Fibroblast of the aortic adventitia (primary cell): ENCODE results near the gene SH3PXD2A. TPM values are rescaled to one million over a fixed set of nuclear protein-coding genes. Genes with fewer than 3 reads are reported as not detected.

Experiments used
- DNase-seq: peaks from one replicate; pipeline ENCODE4 v3.0.0-alpha.2; 2010; ENCODE audit warnings: low read depth
- H3K4me3 ChIP-seq: 2 replicates; pipeline ENCODE4 v1.5.1; 2011; ENCODE audit warnings: low read depth, mild to moderate bottlenecking, control low read depth, low read length, moderate library complexity
- total RNA-seq: library from RNA; depleted of rRNA; stranded (reverse); fragments of >200 nt; gene quantifications from 2 replicates; pipeline ENCODE4 v1.2.3, GENCODE V29; 2012; ENCODE audit warnings: low replicate concordance
- TF ChIP-seq, protein P1 (sequence below): IDR thresholded peaks from 2 replicates; pipeline ENCODE4 v1.5.1; 2011; ENCODE audit warnings: mild to moderate bottlenecking, low read length, control low read depth, inconsistent platforms; ENCODE audit not compliant: insufficient read depth

Gene SH3PXD2A
- total RNA-seq, 1 donor: 20.4 TPM

DNA sequence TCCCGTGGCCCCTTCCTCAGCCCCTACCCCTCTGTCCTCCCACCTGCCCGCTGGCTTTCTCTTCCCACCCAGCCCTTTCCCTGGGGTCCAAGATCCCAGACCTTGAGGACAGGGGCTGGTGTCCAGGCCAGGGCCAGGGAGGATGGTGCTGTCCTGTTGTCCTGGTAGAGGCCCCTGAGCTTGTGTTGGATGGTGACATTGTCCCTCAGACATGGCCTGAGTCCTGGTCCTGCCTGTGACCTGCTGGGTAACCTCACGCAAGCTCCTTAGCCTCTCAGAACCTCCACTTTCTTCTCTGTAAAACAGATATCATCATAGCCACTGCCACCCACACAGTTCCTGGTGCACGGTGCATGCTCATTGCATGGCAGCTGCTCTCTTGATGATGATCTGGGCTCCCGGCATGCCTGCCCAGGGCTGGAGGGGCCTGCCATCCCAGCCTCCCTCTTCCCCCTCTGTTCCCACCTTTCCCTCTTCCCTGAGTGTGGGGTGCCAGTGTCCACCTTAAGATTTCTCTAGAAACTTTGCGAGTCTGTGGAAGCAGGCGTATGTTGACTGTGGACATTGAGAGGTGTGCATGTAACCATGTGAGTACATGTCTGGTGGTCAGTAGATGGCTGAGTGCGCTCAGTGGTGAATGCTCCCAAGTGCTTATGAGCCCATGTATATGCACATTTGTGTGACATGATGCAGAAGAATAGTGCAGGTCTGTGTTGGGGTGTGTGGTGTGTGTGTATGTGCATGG lies 301.5 kb downstream of the SH3PXD2A start:
- H3K4me3 ChIP-seq: no peak overlapping the region
- TF ChIP-seq, protein P1, sequence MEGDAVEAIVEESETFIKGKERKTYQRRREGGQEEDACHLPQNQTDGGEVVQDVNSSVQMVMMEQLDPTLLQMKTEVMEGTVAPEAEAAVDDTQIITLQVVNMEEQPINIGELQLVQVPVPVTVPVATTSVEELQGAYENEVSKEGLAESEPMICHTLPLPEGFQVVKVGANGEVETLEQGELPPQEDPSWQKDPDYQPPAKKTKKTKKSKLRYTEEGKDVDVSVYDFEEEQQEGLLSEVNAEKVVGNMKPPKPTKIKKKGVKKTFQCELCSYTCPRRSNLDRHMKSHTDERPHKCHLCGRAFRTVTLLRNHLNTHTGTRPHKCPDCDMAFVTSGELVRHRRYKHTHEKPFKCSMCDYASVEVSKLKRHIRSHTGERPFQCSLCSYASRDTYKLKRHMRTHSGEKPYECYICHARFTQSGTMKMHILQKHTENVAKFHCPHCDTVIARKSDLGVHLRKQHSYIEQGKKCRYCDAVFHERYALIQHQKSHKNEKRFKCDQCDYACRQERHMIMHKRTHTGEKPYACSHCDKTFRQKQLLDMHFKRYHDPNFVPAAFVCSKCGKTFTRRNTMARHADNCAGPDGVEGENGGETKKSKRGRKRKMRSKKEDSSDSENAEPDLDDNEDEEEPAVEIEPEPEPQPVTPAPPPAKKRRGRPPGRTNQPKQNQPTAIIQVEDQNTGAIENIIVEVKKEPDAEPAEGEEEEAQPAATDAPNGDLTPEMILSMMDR: no peak
- no peak for DNase-seq

DNA sequence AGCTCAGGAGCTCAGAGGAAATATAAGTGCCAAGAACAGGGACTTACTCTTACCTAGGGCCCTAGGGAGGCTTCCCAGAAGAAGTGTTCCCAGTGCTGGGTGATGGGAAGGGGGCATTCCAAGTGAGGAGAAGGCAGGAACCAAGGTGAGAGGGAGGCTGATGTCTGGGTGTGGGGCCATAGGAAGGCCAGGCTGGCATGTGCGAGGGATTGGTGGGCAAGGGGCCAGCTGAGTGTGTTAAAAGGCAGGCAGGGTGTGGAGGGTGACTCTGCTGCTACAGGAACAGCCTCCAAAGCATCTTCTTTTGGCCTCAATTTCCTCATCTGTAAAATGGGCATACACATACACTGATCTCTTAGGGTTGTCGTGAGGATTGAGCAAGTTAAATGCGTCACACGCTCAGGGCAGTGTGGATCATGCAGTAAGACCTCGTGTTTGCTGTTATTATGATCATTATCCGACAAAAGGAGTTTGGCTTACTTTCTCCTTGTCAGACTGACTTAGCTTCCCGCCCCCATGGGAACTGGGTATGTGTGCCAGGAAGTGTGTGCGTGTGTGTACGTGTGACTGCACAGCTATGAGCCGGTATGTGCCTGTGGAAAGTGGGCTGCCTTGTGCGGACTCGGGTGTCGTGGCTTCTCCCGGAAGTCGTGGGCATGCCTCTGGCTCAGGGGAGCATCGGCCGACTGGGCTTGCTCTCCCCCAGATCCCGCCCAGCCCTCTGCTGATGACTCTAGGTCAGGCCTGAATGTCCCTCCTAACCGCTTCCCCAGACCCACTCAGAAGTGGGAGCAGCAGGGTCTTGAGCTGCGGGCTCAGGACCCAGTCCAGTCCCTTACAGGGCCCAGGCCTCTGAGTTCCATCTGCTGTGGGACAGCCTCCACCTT lies 302.3 kb downstream of the SH3PXD2A start:
- DNase-seq: no peak
- TF ChIP-seq, protein P1: no peak
- H3K4me3 ChIP-seq: no peak overlapping the region

DNA sequence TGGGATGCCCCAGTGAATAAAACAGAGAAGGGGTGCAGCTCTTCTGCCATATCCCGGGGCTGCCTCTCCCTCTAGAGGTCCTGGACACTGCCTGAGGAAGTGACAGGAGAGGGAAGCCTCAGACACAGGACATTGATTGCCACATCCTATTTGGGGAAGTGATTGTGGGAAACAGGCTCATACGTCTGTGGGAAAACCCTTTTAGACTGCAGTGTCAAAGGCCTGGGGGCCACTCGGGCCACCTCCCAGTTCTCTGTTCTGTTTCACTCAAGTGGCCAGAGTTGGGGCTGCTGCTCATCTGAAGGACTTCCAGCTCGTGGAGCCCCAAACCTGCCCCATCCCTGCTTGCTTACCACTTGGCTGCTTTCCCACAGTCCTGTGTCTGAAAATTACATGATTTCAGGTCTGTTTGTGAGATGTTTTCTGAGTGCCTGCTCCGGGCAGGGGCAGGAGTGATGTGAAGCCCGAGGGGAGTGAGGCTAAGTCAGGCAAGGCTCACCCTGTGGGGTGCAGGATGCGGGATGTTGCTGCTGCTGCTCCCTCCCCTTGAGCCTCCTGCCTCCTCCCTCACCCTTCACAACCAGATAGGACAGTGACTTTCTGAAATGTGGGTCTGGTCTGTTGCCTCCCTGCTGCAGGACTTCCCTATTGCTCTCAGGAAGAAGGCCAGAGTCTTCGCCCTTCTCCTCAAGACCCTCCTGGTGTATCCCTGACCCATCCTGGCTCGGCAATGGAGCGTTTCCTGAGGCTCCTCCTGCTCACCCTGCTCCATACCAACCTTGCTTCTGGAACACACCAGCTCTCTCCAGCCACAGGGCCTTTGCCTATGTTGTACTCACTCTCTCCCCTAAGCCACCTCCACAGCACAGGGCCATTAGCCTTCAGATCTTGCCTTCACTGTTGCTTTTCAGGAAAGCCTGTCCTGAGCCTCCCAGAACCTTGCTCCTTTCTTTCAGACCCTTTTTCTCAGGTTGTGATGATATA lies 303.5 kb downstream of the SH3PXD2A start:
- no peak for DNase-seq
- H3K4me3 ChIP-seq: no peak overlapping the region
- TF ChIP-seq, protein P1: no peak

DNA sequence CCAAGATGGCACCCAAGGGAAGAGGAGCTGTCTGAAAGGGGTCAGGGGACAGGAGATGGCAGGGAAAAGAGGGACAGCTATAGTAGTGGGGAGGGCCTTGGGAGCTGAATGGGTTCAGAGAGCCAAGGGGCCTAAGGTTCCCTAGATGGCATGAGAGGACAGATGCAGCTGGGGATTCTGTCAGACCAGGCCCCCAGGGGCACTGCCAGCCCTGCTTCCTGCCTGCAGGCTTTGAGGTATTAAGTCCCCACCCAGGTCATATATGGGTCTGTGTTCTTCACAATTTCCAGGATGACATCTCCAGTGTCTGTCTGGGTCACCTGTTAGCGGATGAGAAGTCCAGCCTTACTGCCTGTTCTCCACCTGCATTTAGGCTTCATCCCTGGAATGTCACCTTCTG lies 305.1 kb downstream of the SH3PXD2A start:
- DNase-seq: no peak
- TF ChIP-seq, protein P1: no peak
- H3K4me3 ChIP-seq: no peak overlapping the region

DNA sequence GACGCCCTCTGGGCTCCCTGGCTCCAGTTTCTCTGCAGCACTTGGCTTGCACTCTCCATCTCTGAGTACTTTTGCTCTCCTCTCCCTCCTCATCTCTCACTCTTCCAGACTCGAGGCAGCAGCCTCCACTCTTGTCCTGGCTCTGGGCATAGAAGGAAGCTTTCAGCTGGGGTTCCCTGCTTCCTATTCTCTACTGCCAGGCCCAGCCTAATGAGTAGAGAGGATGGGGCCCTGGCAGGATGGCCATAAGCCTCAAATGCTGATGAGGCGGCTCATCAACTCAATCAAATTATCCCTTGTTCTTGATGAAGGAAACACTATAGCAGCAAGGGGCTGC lies 306.1 kb downstream of the SH3PXD2A start:
- no peak for DNase-seq
- no peak overlapping the region for H3K4me3 ChIP-seq
- TF ChIP-seq, protein P1: no peak
